Activated naive CD4-positive, alpha-beta T cell treated with anti-CD3 and anti-CD28 coated beads, Interleukin-2, amount 50 U/mL, for 72 hours (primary cell): ENCODE measurements around the gene LINC00237. TPM values are rescaled to one million over a fixed set of nuclear protein-coding genes. Genes with fewer than 3 reads are reported as not detected.

Experiments used
- total RNA-seq, 2 donors: library from RNA; stranded (reverse); gene quantifications; one replicate each; pipeline ENCODE4 v1.2.3, GENCODE V29; 2022

LINC00237 gene
- total RNA-seq, 2 donors from 2014 or later = not detected

Other genes with a start within 250 kb of the LINC00237 start
- gene KIZ, start 19.7 kb upstream of the LINC00237 start, total RNA-seq = 10 to 100 TPM; 12.2 to 19.5 TPM
- gene XRN2, start 197.0 kb upstream of the LINC00237 start, total RNA-seq = 10 to 100 TPM; 55.5 to 87.4 TPM